Panc1 (cell line): ENCODE measurements around the gene CDH23. TPM values are rescaled to one million over a fixed set of nuclear protein-coding genes. Genes with fewer than 3 reads are reported as not detected.

Experiments
- ATAC-seq: fragments of 200-7000 bp; cut with Tn5 transposase; 2 replicates; pipeline ENCODE4 v1.9.1; 2020; ENCODE audit warnings: mild to moderate bottlenecking, moderate library complexity
- BruUV-seq: library from RNA; stranded (reverse); fragments of 400-500 nt; replicated peaks from 2 replicates; lab custom pipeline; 2021; lab: Mats Ljungman, UMichigan
- CTCF ChIA-PET: fragments of 300-600 bp; sonication (Branson Sonifier 250); formaldehyde crosslinking; loops from one replicate; lab custom pipeline; 2022; ENCODE audit warnings: antibody characterized with exemption; lab: Charles Lee
- POLR2A ChIA-PET: fragments of 300-600 bp; sonication (Branson Sonifier 250); formaldehyde crosslinking; loops from one replicate; lab custom pipeline; 2022; ENCODE audit warnings: antibody characterized with exemption; lab: Charles Lee
- DNase-seq: peaks from one replicate; pipeline ENCODE4 v3.0.0-alpha.2; 2010; ENCODE audit warnings: low read depth, low spot score
- H3K27ac ChIP-seq: 2 replicates; pipeline ENCODE4 v1.5.1; 2011; ENCODE audit warnings: mild to moderate bottlenecking, low read length, inconsistent platforms
- H3K27me3 ChIP-seq: fragments of 200-500 bp; sonication (Bioruptor generic); 2 replicates; pipeline ENCODE4 v1.6.0; 2014; ENCODE audit warnings: low read length, inconsistent platforms; ENCODE audit not compliant: control insufficient read depth, insufficient read depth
- H3K36me3 ChIP-seq: fragments of 200-500 bp; sonication (Bioruptor generic); 2 replicates; pipeline ENCODE4 v1.5.1; 2014; ENCODE audit warnings: inconsistent platforms, mild to moderate bottlenecking, low read length, moderate library complexity; ENCODE audit not compliant: control insufficient read depth, insufficient read depth
- H3K4me1 ChIP-seq: 2 replicates; pipeline ENCODE4 v1.5.1; 2011; ENCODE audit warnings: inconsistent platforms, mild to moderate bottlenecking, low read length, moderate library complexity; ENCODE audit not compliant: control insufficient read depth, insufficient read depth
- H3K4me3 ChIP-seq, 2 experiments: 2 replicates each; pipeline ENCODE4 v1.5.1; 2011 to 2012; ENCODE audit warnings: low read depth in 2 of 2, low read length in 2 of 2, mild to moderate bottlenecking in 2 of 2, inconsistent platforms in 1 of 2, moderate library complexity in 1 of 2
- H3K9me3 ChIP-seq: fragments of 200-500 bp; sonication (Bioruptor generic); 2 replicates; pipeline ENCODE4 v1.5.1; 2014; ENCODE audit warnings: low read depth, mild to moderate bottlenecking, inconsistent platforms, low read length, moderate library complexity; ENCODE audit not compliant: control insufficient read depth, insufficient read depth
- CTCF ChIP-seq: fragments of 450-650 bp; IDR thresholded peaks from 2 replicates; pipeline ENCODE4 v1.5.1; 2017; ENCODE audit warnings: mild to moderate bottlenecking
- POLR2AphosphoS5 ChIP-seq: IDR thresholded peaks from 2 replicates; pipeline ENCODE4 v1.6.1; 2012; ENCODE audit warnings: mild to moderate bottlenecking, low read depth, low read length, moderate library complexity
- REST ChIP-seq, 2 experiments: IDR thresholded peaks; 2 replicates each; pipeline ENCODE4 v1.6.1; 2011 to 2012; ENCODE audit warnings: low read depth in 2 of 2, control low read depth in 1 of 2, low read length in 1 of 2, mild to moderate bottlenecking in 1 of 2, moderate library complexity in 1 of 2; ENCODE audit not compliant: insufficient read depth in 1 of 2
- SIN3A ChIP-seq: IDR thresholded peaks from 2 replicates; pipeline ENCODE4 v1.6.1; 2012; ENCODE audit warnings: low read depth, mild to moderate bottlenecking, low read length, moderate library complexity, borderline replicate concordance; ENCODE audit not compliant: insufficient read depth
- TCF7L2 ChIP-seq: IDR thresholded peaks from 2 replicates; pipeline ENCODE4 v1.6.1; 2011; ENCODE audit warnings: mild to moderate bottlenecking, low read depth, low read length, inconsistent platforms
- in situ Hi-C: cut with HindIII; loops from 2 replicates; pipeline ENCODE4 v1.10.0; 2016; ENCODE audit warnings: low sequenced_read_pairs, low pct_unique_long_range_greater_than_20kb
- intact Hi-C: fragments of 100-400 bp; cut with micrococcal nuclease; formaldehyde crosslinking; loops from one replicate; pipeline ENCODE4 v1.10.0; 2022; ENCODE audit not compliant: unreplicated experiment
- total RNA-seq: library from RNA; stranded (reverse); gene quantifications from one replicate; pipeline ENCODE4 v1.2.1, GENCODE V29; 2021; ENCODE audit not compliant: unreplicated experiment

The CDH23 gene
- total RNA-seq, 1 experiment from 2014 or later: 2.7 TPM

DNA sequence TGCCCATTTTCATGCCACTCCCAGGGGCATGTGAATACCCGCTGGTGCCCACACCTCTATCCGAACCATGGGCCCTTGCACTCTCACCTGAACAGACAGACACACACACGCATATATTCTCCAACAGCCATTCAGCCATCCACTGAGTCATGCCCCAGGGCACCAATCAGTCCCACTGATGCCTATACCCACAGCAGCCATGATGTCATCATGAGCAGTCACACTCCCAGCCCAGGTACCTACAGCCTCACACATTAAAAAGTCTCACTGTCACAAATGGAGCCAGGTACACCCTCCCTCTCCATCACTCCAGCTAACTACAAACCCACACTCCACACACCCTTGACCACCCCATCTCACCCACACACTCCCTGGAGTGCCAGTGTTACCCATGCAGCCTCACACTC, 364.4 kb downstream of the CDH23 start:
- in situ Hi-C loops: no loop called here
- peaks cover 29% of the 10 kb centered on the region for H3K4me1 ChIP-seq
- intact Hi-C loops: no loop called here

DNA sequence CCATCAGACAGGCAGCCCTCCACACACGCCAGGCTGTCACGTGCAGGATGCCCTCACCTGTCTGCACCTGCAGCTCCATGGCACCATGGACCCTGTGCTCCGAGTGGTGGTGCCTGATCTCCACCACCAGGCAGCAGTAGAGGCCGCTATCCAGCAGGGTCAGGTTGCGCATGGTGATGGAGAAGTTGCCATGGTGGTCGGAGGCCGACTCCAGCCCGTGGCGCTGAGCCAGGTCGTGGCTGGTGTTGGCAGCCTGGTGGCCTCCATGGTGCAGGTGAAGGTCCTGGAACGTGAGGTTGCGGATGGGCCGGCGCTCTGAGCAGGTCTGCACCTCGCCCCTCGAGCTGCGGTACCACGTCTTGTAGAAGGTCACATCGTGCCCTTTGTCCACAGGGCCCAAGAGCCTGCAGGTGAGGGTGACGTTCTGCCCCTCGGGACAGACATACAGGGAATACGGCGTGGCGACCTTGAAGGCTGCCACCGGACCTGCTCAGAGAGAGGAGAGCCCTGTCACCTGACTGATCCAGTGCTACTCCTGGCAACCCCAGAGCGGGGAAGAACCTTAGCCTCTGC, 364.9 kb downstream of the CDH23 start:
- H3K4me1 ChIP-seq: peaks cover 34% of the 10 kb centered on the region

More for the DNA sequence above, 364.4 kb downstream of the CDH23 start:
- no peaks in the 10 kb centered on the region for H3K36me3 ChIP-seq
- no peaks in the 10 kb centered on the region for H3K27me3 ChIP-seq
- TF ChIP-seq REST (IDR thresholded peaks at IDR 0.05; ENCODE audit: insufficient read depth in 1 of 2, low read depth in 2 of 2, low read length in 1 of 2) (no peak), TCF7L2 (no peak), CTCF (no peak), POLR2AphosphoS5 (no peak), SIN3A (no peak)
- ChIA-PET POLR2A (no interaction called here), CTCF (no interaction called here)
- ATAC-seq (no peak), DNase-seq (no peak)
- no peak overlapping the region for H3K27ac ChIP-seq
- H3K4me3 ChIP-seq: no peak overlapping the region
- H3K9me3 ChIP-seq: no peaks in the 10 kb centered on the region
- BruUV-seq: no TSS peak

More for the DNA sequence above, 364.9 kb downstream of the CDH23 start:
- Histone ChIP-seq H3K27ac (no peak overlapping the region), H3K36me3 (no peaks in the 10 kb centered on the region), H3K4me3 (no peak overlapping the region), H3K27me3 (no peaks in the 10 kb centered on the region), H3K9me3 (no peaks in the 10 kb centered on the region)
- intact Hi-C loops: no loop called here
- POLR2A ChIA-PET: no interaction called here
- no TSS peak for BruUV-seq
- ATAC-seq (peak; percentile 55), DNase-seq (no peak)
- TF ChIP-seq POLR2AphosphoS5 (no peak), REST (IDR thresholded peaks at IDR 0.05; ENCODE audit: insufficient read depth in 1 of 2, low read depth in 2 of 2, low read length in 1 of 2) (no peak)
- in situ Hi-C loops: no loop called here
- CTCF ChIA-PET: no interaction called here
